GM23248 (cell line): ENCODE data around the gene TMEM263.

ENCODE experiments used
- EZH2 ChIP-seq: fragments of 200-600 bp; sonication (generic); IDR thresholded peaks from 2 replicates; pipeline ENCODE4 v1.6.1; 2018; ENCODE audit warnings: antibody characterized with exemption, mild to moderate bottlenecking; ENCODE audit not compliant: insufficient read depth, poor library complexity, severe bottlenecking
- EZH2phosphoT487 ChIP-seq: fragments of 200-600 bp; sonication (generic); IDR thresholded peaks from 2 replicates; pipeline ENCODE4 v1.6.1; 2018; ENCODE audit warnings: antibody characterized with exemption, moderate library complexity, mild to moderate bottlenecking, low read depth; ENCODE audit not compliant: insufficient read depth

GRCh38 chr12:106999446-106999845 is 43.7 kb downstream of the TMEM263 start:
- TF ChIP-seq EZH2 (no peak), EZH2phosphoT487 (no peak)
